SU-DHL-6 (cell line): ENCODE data around the gene MS4A12.

Experiments used
- CTCF ChIP-seq: fragments of 200-600 bp; sonication (generic); IDR thresholded peaks from one replicate; pipeline ENCODE4 v1.5.1; 2017; ENCODE audit warnings: antibody characterized with exemption, mild to moderate bottlenecking, low read length, moderate library complexity; ENCODE audit not compliant: insufficient read depth, poor library complexity, severe bottlenecking
- EZH2phosphoT487 ChIP-seq: fragments of 200-600 bp; sonication (generic), shearing (Covaris generic); conservative IDR thresholded peaks from 2 replicates; pipeline ENCODE4 v1.6.1; 2018; ENCODE audit warnings: mild to moderate bottlenecking, antibody characterized with exemption, low read length, moderate library complexity, mixed read lengths

GRCh38 chr11:60493454-60493853 is 876 bp downstream of the MS4A12 start:
- no peak for TF ChIP-seq CTCF
- no peak for TF ChIP-seq EZH2phosphoT487
